Measurements from ENCODE around the gene TMEM178A.

The TMEM178A gene

GRCh38 chr2:39665811-39666490 lies at the start of gene TMEM178A:
TMEM178A (plus strand) TSS chr2:39665917; CDS start chr2:39665975, 58 bp downstream.
- no peak for DNase-seq
- H3K4me3 ChIP-seq (ENCODE audit: low read length): no peak within 1 kb of the TSS
- TF ChIP-seq, protein P1, sequence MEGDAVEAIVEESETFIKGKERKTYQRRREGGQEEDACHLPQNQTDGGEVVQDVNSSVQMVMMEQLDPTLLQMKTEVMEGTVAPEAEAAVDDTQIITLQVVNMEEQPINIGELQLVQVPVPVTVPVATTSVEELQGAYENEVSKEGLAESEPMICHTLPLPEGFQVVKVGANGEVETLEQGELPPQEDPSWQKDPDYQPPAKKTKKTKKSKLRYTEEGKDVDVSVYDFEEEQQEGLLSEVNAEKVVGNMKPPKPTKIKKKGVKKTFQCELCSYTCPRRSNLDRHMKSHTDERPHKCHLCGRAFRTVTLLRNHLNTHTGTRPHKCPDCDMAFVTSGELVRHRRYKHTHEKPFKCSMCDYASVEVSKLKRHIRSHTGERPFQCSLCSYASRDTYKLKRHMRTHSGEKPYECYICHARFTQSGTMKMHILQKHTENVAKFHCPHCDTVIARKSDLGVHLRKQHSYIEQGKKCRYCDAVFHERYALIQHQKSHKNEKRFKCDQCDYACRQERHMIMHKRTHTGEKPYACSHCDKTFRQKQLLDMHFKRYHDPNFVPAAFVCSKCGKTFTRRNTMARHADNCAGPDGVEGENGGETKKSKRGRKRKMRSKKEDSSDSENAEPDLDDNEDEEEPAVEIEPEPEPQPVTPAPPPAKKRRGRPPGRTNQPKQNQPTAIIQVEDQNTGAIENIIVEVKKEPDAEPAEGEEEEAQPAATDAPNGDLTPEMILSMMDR (IDR thresholded peaks at IDR 0.05; ENCODE audit: low read length): no peak
- TF ChIP-seq EZH2phosphoT487 (IDR thresholded peaks at IDR 0.05; ENCODE audit: low read length): no peak
- no peak for TF ChIP-seq EZH2 (optimal IDR thresholded peaks at IDR 0.05; ENCODE audit: low read depth, low read length)
- H3K27ac ChIP-seq (ENCODE audit: low read length): no peak within 1 kb of the TSS
- no peak within 1 kb of the TSS for H2AFZ ChIP-seq (ENCODE audit: low read length)
- H3K4me1 ChIP-seq (ENCODE audit: low read length): no peaks in the 10 kb centered on the region
- no peaks in the 10 kb centered on the region for H3K9me3 ChIP-seq (replicated peaks; ENCODE audit: insufficient read depth, low read length)
- H3K9ac ChIP-seq (ENCODE audit: low read length): no peak within 1 kb of the TSS
- H3K9me2 ChIP-seq (replicated peaks; ENCODE audit: insufficient read depth, low read length): no peaks in the 10 kb centered on the region
- H3K4me2 ChIP-seq (ENCODE audit: low read depth, low read length): no peak within 1 kb of the TSS
- H4K20me1 ChIP-seq (ENCODE audit: insufficient read depth, low read length): no peaks in the 10 kb centered on the region
- no peaks in the 10 kb centered on the region for H3K79me2 ChIP-seq (ENCODE audit: low read length)
- no peaks in the 10 kb centered on the region for H3K36me3 ChIP-seq (replicated peaks; ENCODE audit: insufficient read depth, low read length)
- no peaks in the 10 kb centered on the region for H3F3A ChIP-seq (ENCODE audit: insufficient read depth, low read length)
- H3K27me3 ChIP-seq (replicated peaks; ENCODE audit: insufficient read depth, low read length): no peaks in the 10 kb centered on the region

- H3K4me1 ChIP-seq (ENCODE audit: low read length): no peaks in the 10 kb centered on the region
- no peaks in the 10 kb centered on the region for H3K9me2 ChIP-seq (replicated peaks; ENCODE audit: insufficient read depth, low read length)
- H4K20me1 ChIP-seq (ENCODE audit: insufficient read depth, low read length): no peaks in the 10 kb centered on the region
- H3K9me3 ChIP-seq (replicated peaks; ENCODE audit: insufficient read depth, low read length): no peaks in the 10 kb centered on the region
- TF ChIP-seq, protein P1 (IDR thresholded peaks at IDR 0.05; ENCODE audit: low read length): no peak
- no peak for TF ChIP-seq EZH2 (optimal IDR thresholded peaks at IDR 0.05; ENCODE audit: low read depth, low read length)
- TF ChIP-seq EZH2phosphoT487 (IDR thresholded peaks at IDR 0.05; ENCODE audit: low read length): no peak
- no peak overlapping the region for H3K4me3 ChIP-seq (ENCODE audit: low read length)
- no peak for DNase-seq
- H3K9ac ChIP-seq (ENCODE audit: low read length): no peak overlapping the region
- H3K27ac ChIP-seq (ENCODE audit: low read length): no peak overlapping the region
- H2AFZ ChIP-seq (ENCODE audit: low read length): no peak overlapping the region
- H3K27me3 ChIP-seq (replicated peaks; ENCODE audit: insufficient read depth, low read length): no peaks in the 10 kb centered on the region
- no peak overlapping the region for H3K4me2 ChIP-seq (ENCODE audit: low read depth, low read length)
- H3K36me3 ChIP-seq (replicated peaks; ENCODE audit: insufficient read depth, low read length): no peaks in the 10 kb centered on the region
- H3F3A ChIP-seq (ENCODE audit: insufficient read depth, low read length): no peaks in the 10 kb centered on the region
- H3K79me2 ChIP-seq (ENCODE audit: low read length): no peaks in the 10 kb centered on the region
These were observed 47.5 kb upstream of the TMEM178A start for GRCh38 chr2:39618236-39618635.

DNA sequence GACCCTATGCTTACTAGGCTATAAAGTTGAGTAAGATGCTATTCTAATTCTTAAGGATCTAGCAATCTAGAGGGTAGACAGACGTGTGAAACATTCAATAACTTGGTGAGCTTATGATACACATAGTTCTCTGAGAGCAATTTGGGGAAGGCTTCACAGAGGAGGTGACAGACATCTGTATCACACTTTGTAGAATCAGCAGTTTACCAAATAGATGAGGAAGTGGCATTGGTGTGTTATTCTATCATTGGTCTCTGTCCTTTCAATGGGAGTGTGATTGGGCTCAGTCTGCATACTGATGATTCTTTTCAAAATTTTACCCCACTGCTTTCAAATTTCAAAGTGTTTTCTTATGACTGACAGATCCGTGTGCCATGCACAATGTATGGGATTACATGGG lies 47.0 kb upstream of the TMEM178A start:
- Histone ChIP-seq H4K20me1 (ENCODE audit: insufficient read depth, low read length) (no peaks in the 10 kb centered on the region), H3K36me3 (replicated peaks; ENCODE audit: insufficient read depth, low read length) (no peaks in the 10 kb centered on the region), H3K4me1 (ENCODE audit: low read length) (no peaks in the 10 kb centered on the region), H3K27ac (ENCODE audit: low read length) (no peak overlapping the region), H3K9me3 (replicated peaks; ENCODE audit: insufficient read depth, low read length) (no peaks in the 10 kb centered on the region), H3K27me3 (replicated peaks; ENCODE audit: insufficient read depth, low read length) (no peaks in the 10 kb centered on the region), H3K4me3 (ENCODE audit: low read length) (no peak overlapping the region), H3K9me2 (replicated peaks; ENCODE audit: insufficient read depth, low read length) (no peaks in the 10 kb centered on the region), H3F3A (ENCODE audit: insufficient read depth, low read length) (no peaks in the 10 kb centered on the region), H3K79me2 (ENCODE audit: low read length) (no peaks in the 10 kb centered on the region), H3K9ac (ENCODE audit: low read length) (no peak overlapping the region), H2AFZ (ENCODE audit: low read length) (no peak overlapping the region), H3K4me2 (ENCODE audit: low read depth, low read length) (no peak overlapping the region)
- no peak for DNase-seq
- no peak for TF ChIP-seq EZH2 (optimal IDR thresholded peaks at IDR 0.05; ENCODE audit: low read depth, low read length)
- TF ChIP-seq, protein P1 (IDR thresholded peaks at IDR 0.05; ENCODE audit: low read length): no peak
- no peak for TF ChIP-seq EZH2phosphoT487 (IDR thresholded peaks at IDR 0.05; ENCODE audit: low read length)
